H1 (cell line): ENCODE data around the gene EIF4A3. TPM values are rescaled to one million over a fixed set of nuclear protein-coding genes. Genes with fewer than 3 reads are reported as not detected.

Experiments
- CTCF ChIA-PET: fragments of 300-600 bp; sonication (Branson Sonifier 250); formaldehyde crosslinking; loops from one replicate; lab custom pipeline; 2021; ENCODE audit not compliant: partially characterized antibody; lab: Charles Lee
- POLR2A ChIA-PET: fragments of 300-600 bp; sonication (Branson Sonifier 250); formaldehyde crosslinking; loops from one replicate; lab custom pipeline; 2021; ENCODE audit warnings: inconsistent platforms; ENCODE audit not compliant: partially characterized antibody; lab: Charles Lee
- DNase-seq, 2 experiments: peaks; one replicate each; pipeline versions ENCODE4 v3.0.0 to v3.0.0-alpha.2; 2010 to 2022; ENCODE audit warnings: low spot score in 2 of 2, low read depth in 1 of 2, mixed read lengths in 1 of 2
- FAIRE-seq: peaks from 2 replicates; lab custom pipeline; 2011; peaks lifted over from hg19 to GRCh38; lab: Jason Lieb, UNC
- H2AFZ ChIP-seq: 2 replicates; pipeline ENCODE4 v1.8.1; 2012; ENCODE audit warnings: low read length, inconsistent platforms
- H2AK5ac ChIP-seq: 2 replicates; pipeline ENCODE4 v1.6.1; 2013; ENCODE audit warnings: low read depth, low read length
- H2BK120ac ChIP-seq: replicated peaks from 2 replicates; pipeline ENCODE3; 2013; ENCODE audit warnings: low read depth, low read length, inconsistent platforms
- H2BK12ac ChIP-seq: 2 replicates; pipeline ENCODE4 v1.6.1; 2013; ENCODE audit warnings: low read depth, low read length
- H2BK15ac ChIP-seq: 2 replicates; pipeline ENCODE4 v1.6.1; 2013; ENCODE audit warnings: low read length
- H2BK20ac ChIP-seq: 2 replicates; pipeline ENCODE4 v1.6.1; 2013; ENCODE audit warnings: low read length
- H2BK5ac ChIP-seq: 2 replicates; pipeline ENCODE4 v1.6.1; 2013; ENCODE audit warnings: low read depth, low read length
- H3K14ac ChIP-seq: 2 replicates; pipeline ENCODE4 v1.6.1; 2013; ENCODE audit warnings: inconsistent platforms; ENCODE audit not compliant: insufficient read length
- H3K18ac ChIP-seq: 2 replicates; pipeline ENCODE4 v1.6.1; 2013; ENCODE audit warnings: low read length; ENCODE audit errors: extremely low read depth
- H3K23ac ChIP-seq: 2 replicates; pipeline ENCODE4 v1.6.1; 2013; ENCODE audit warnings: inconsistent platforms; ENCODE audit not compliant: insufficient read length
- H3K23me2 ChIP-seq: 2 replicates; pipeline ENCODE4 v1.6.1; 2013; ENCODE audit warnings: low read depth, low read length
- H3K27ac ChIP-seq: 2 replicates; pipeline ENCODE4 v1.6.1; 2011; ENCODE audit warnings: low read depth, low read length, inconsistent platforms
- H3K27me3 ChIP-seq, 4 experiments: replicated peaks in 1 of 4; 1 replicate in 1 of 4; 2 replicates in 3 of 4; pipeline versions ENCODE4 v1.6.1 to v1.8.1; 2011 to 2013; ENCODE audit warnings: low read length in 3 of 4, mild to moderate bottlenecking in 3 of 4, inconsistent platforms in 2 of 4, mixed read lengths in 2 of 4, moderate library complexity in 1 of 4; ENCODE audit not compliant: control insufficient read depth in 3 of 4, insufficient read depth in 3 of 4; ENCODE audit errors: extremely low read depth in 1 of 4
- H3K36me3 ChIP-seq, 4 experiments: 2 replicates each; pipeline versions ENCODE4 v1.6.1 to v1.8.1; 2011 to 2013; ENCODE audit warnings: mild to moderate bottlenecking in 4 of 4, low read length in 3 of 4, moderate library complexity in 2 of 4, control low read depth in 1 of 4, inconsistent platforms in 1 of 4; ENCODE audit not compliant: insufficient read depth in 4 of 4, control insufficient read depth in 2 of 4
- H3K4ac ChIP-seq: replicated peaks from 2 replicates; pipeline ENCODE3; 2013; ENCODE audit warnings: low read length, low read depth, mixed read lengths, inconsistent platforms; ENCODE audit not compliant: insufficient read length
- H3K4me1 ChIP-seq, 4 experiments: replicated peaks in 1 of 4; 1 replicate in 1 of 4; 2 replicates in 3 of 4; pipeline versions ENCODE4 v1.6.1 to v1.8.1; 2011 to 2013; ENCODE audit warnings: low read length in 3 of 4, inconsistent platforms in 2 of 4, mixed read lengths in 1 of 4; ENCODE audit not compliant: insufficient read depth in 4 of 4, control insufficient read depth in 3 of 4
- H3K4me2 ChIP-seq, 2 experiments: 2 replicates each; pipeline versions ENCODE4 v1.6.1 to v1.8.1; 2011 to 2013; ENCODE audit warnings: low read depth in 2 of 2, low read length in 2 of 2, control low read depth in 1 of 2, inconsistent platforms in 1 of 2, mild to moderate bottlenecking in 1 of 2; ENCODE audit not compliant: insufficient read depth in 1 of 2
- H3K4me3 ChIP-seq, 4 experiments: fragments of 200-600, 300-600 bp in 1 of 4; sonication (generic), shearing (Covaris generic), sonication (Bioruptor Twin) in 1 of 4; 2 replicates each; pipeline versions ENCODE4 v1.5.1 to v1.8.1; 2011 to 2016; ENCODE audit warnings: low read length in 4 of 4, low read depth in 3 of 4, control low read depth in 2 of 4, inconsistent platforms in 2 of 4, mild to moderate bottlenecking in 2 of 4, mixed read lengths in 1 of 4, moderate library complexity in 1 of 4; ENCODE audit not compliant: insufficient read depth in 2 of 4; ENCODE audit errors: extremely low read depth in 1 of 4
- H3K56ac ChIP-seq: replicated peaks from 2 replicates; pipeline ENCODE3; 2013; ENCODE audit warnings: low read depth, mild to moderate bottlenecking, mixed read lengths, low read length, inconsistent platforms; ENCODE audit not compliant: insufficient read length
- H3K79me1 ChIP-seq: 2 replicates; pipeline ENCODE4 v1.6.1; 2013; ENCODE audit warnings: low read depth, low read length, control low read depth
- H3K79me2 ChIP-seq, 2 experiments: 2 replicates each; pipeline versions ENCODE4 v1.6.1 to v1.8.1; 2012 to 2013; ENCODE audit warnings: low read length in 2 of 2, mild to moderate bottlenecking in 2 of 2, inconsistent platforms in 1 of 2; ENCODE audit not compliant: insufficient read depth in 2 of 2, control insufficient read depth in 1 of 2
- H3K9ac ChIP-seq, 4 experiments: replicated peaks in 1 of 4; 1 replicate in 1 of 4; 2 replicates in 3 of 4; pipeline versions ENCODE4 v1.6.1 to v1.8.1; 2011 to 2013; ENCODE audit warnings: low read depth in 3 of 4, low read length in 3 of 4, control low read depth in 2 of 4, mild to moderate bottlenecking in 2 of 4, moderate library complexity in 2 of 4, inconsistent platforms in 1 of 4; ENCODE audit errors: extremely low read depth in 1 of 4
- H3K9me3 ChIP-seq, 2 experiments: 2 replicates each; pipeline versions ENCODE4 v1.6.1 to v1.8.1; 2012 to 2013; ENCODE audit warnings: mild to moderate bottlenecking in 2 of 2, moderate library complexity in 2 of 2, control low read depth in 1 of 2, inconsistent platforms in 1 of 2, low read depth in 1 of 2, low read length in 1 of 2, mixed read lengths in 1 of 2; ENCODE audit not compliant: insufficient read depth in 2 of 2
- H4K20me1 ChIP-seq, 2 experiments: replicated peaks in 1 of 2; 2 replicates each; pipeline versions ENCODE3 to v1.8.1; 2011 to 2013; ENCODE audit warnings: inconsistent platforms in 2 of 2, low read length in 2 of 2, mild to moderate bottlenecking in 1 of 2; ENCODE audit not compliant: insufficient read depth in 2 of 2, control insufficient read depth in 1 of 2
- H4K5ac ChIP-seq: 2 replicates; pipeline ENCODE4 v1.6.1; 2013; ENCODE audit warnings: low read length, low read depth, mixed read lengths, inconsistent platforms; ENCODE audit not compliant: insufficient read length
- H4K8ac ChIP-seq: 2 replicates; pipeline ENCODE4 v1.8.0; 2013; ENCODE audit warnings: mild to moderate bottlenecking, moderate library complexity, low read length, inconsistent platforms; ENCODE audit not compliant: insufficient read depth; ENCODE audit errors: extremely low read depth
- H4K91ac ChIP-seq: replicated peaks from 2 replicates; pipeline ENCODE3; 2013; ENCODE audit warnings: low read length, mixed read lengths, inconsistent platforms; ENCODE audit not compliant: insufficient read length
- ASH2L ChIP-seq: fragments of 200-600, 300-600 bp; sonication (generic); IDR thresholded peaks from one replicate; pipeline ENCODE4 v1.7.1; 2017; ENCODE audit warnings: low read length
- BACH1 ChIP-seq: IDR thresholded peaks from 2 replicates; pipeline ENCODE4 v1.6.1; 2012; ENCODE audit warnings: low read length, improper control_type of control experiment
- GTF2F1 ChIP-seq: IDR thresholded peaks from 2 replicates; pipeline ENCODE4 v1.6.1; 2012; ENCODE audit warnings: low read depth, low read length, improper control_type of control experiment, borderline replicate concordance
- JUND ChIP-seq: IDR thresholded peaks from 2 replicates; pipeline ENCODE4 v1.6.1; 2011; ENCODE audit warnings: mild to moderate bottlenecking, improper control_type of control experiment, low read length
- KDM1A ChIP-seq: fragments of 200-600, 300-600 bp; sonication (generic); IDR thresholded peaks from 2 replicates; pipeline ENCODE4 v1.7.1; 2016; ENCODE audit warnings: mild to moderate bottlenecking, low read length, borderline replicate concordance
- POU5F1 ChIP-seq: IDR thresholded peaks from 2 replicates; pipeline ENCODE4 v1.6.1; 2011; ENCODE audit warnings: low read depth, mild to moderate bottlenecking, low read length, moderate library complexity
- RBBP5 ChIP-seq: IDR thresholded peaks from 2 replicates; pipeline ENCODE4 v1.7.1; 2012; ENCODE audit warnings: low read depth, mild to moderate bottlenecking, inconsistent platforms, low read length, moderate library complexity, borderline replicate concordance
- SRF ChIP-seq: IDR thresholded peaks from 2 replicates; pipeline ENCODE4 v1.6.1; 2011; ENCODE audit warnings: mild to moderate bottlenecking, low read depth, low read length, moderate library complexity
- SUZ12 ChIP-seq: fragments of 200-600 bp; sonication (generic); IDR thresholded peaks from 2 replicates; pipeline ENCODE4 v1.6.1; 2012; ENCODE audit warnings: mild to moderate bottlenecking, inconsistent platforms, low read length, moderate library complexity, mixed read lengths
- TBP ChIP-seq: IDR thresholded peaks from 2 replicates; pipeline ENCODE4 v1.6.1; 2011; ENCODE audit warnings: low read depth, low read length, improper control_type of control experiment
- TEAD4 ChIP-seq: IDR thresholded peaks from 2 replicates; pipeline ENCODE4 v1.6.1; 2012; ENCODE audit warnings: low read depth, low read length, inconsistent platforms, mixed read lengths
- YY1 ChIP-seq: IDR thresholded peaks from 2 replicates; pipeline ENCODE4 v1.6.1; 2011; ENCODE audit warnings: low read depth, mild to moderate bottlenecking, low read length
- WGBS, 2 experiments: shearing (Covaris generic) in 1 of 2; methylation state at CpG; one replicate each; pipeline versions ENCODE4 v1.1.6 to v1.1.7; 2013 to 2015; ENCODE audit warnings: low lambda C conversion rate in 2 of 2, mixed read lengths in 2 of 2, inconsistent platforms in 1 of 2, low coverage in 1 of 2, missing lambda C conversion rate in 1 of 2; ENCODE audit not compliant: insufficient replicate concordance in 2 of 2, insufficient coverage in 1 of 2, insufficient read length in 1 of 2; ENCODE audit errors: extremely low coverage in 1 of 2, missing lambda C conversion rate in 1 of 2; 5-methylcytosine and 5-hydroxymethylcytosine counted together
- polyA plus RNA-seq, 7 experiments: library from polyadenylated mRNA; depleted of rRNA in 3 of 7; stranded (reverse) in 5 of 7; unstranded in 2 of 7; fragments of >200 nt in 5 of 7; fragments of 200-250 nt in 2 of 7; gene quantifications; 1 replicate in 5 of 7; 2 replicates in 1 of 7; 4 replicates in 1 of 7; pipeline versions ENCODE4 v1.2.1 to v1.2.3, GENCODE V29; 2011 to 2013; ENCODE audit warnings: missing spikeins in 2 of 7, mixed read lengths in 2 of 7
- total RNA-seq: library from RNA; stranded (reverse); fragmentation: NEBNext Ultra II Directional; extraction: Animal tissue kit (Norgen Biotek cat#: 25700); gene quantifications from 2 replicates; pipeline ENCODE4 v1.2.1, GENCODE V29; 2021

The EIF4A3 gene
- total and polyA plus RNA-seq, 2 of the 8 experiments (the other 6 are each of a cell fraction or from before 2014, with no cell fraction given) = 142 to 146 TPM

DNA sequence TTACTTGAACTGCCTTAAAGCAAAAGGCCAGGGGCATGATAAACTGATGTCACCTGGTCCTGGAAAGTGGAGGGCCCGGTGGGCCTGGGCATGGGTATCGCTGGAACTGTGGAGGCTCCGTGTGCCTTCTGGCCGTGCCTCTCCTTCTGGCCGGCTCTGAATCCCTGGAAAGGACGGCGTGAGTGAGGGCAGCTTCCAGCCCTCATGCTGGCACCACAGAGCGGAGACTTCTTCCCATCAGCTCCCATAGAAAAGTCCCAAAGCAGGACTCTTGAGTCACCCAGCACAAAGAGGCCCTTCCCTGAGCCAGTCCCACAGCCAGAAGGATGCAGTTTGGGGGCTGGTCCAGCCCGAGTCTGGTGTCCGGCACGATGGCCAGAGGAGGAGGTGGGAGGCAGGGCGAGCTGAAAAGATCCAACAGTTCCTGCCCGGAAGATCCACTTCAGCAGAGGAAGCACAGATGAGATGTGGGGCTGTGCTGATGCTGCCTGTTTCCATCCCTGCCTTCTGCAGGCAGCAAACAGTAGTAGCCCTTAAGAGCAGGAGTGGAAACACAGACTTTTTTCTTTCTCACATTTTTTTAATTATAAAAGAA, 37.8 kb downstream of the EIF4A3 start:
- H3K23me2 ChIP-seq = no peaks in the 10 kb centered on the region
- ChIA-PET CTCF (interaction anchor here (0.6 to 2.7 kb wide), 6 partner anchors 8 to 105 kb away, joined by 3 to 12 read pairs (median 3); partner anchors contain the start of gene GAA), POLR2A (interaction anchor here (0.7 to 1.8 kb wide), 2 partner anchors 27 to 38 kb away, joined by 3 read pairs; no protein-coding TSS in a partner anchor)
- no peak overlapping the region for H3K4me2 ChIP-seq
- no peaks in the 10 kb centered on the region for H4K20me1 ChIP-seq
- H2BK15ac ChIP-seq = no peak overlapping the region
- H2BK120ac ChIP-seq = no peak overlapping the region
- no peak overlapping the region for H3K18ac ChIP-seq
- no peak overlapping the region for H3K56ac ChIP-seq
- no peak overlapping the region for H2AK5ac ChIP-seq
- no peak overlapping the region for H2BK20ac ChIP-seq
- no peak overlapping the region for H4K91ac ChIP-seq
- H2AFZ ChIP-seq = no peak overlapping the region
- no peak overlapping the region for H3K4me3 ChIP-seq
- H3K27ac ChIP-seq = no peak overlapping the region
- H3K4me1 ChIP-seq = peaks cover 0 to 11% (median 8%) of the 10 kb centered on the region in 4 experiments; a peak in 4 of 7 replicates
- H3K79me2 ChIP-seq = no peaks in the 10 kb centered on the region
- no peaks in the 10 kb centered on the region for H3K27me3 ChIP-seq
- no peak overlapping the region for H2BK12ac ChIP-seq
- H3K14ac ChIP-seq = no peak overlapping the region
- H4K5ac ChIP-seq = no peak overlapping the region
- whole genome bisulfite sequencing, 2 experiments = 96% methylated on average over 11 of the region's 13 CpGs; no CpG with 5 or more reads in 1 of the 2 experiments
- H3K9ac ChIP-seq = no peak overlapping the region
- no peak overlapping the region for H2BK5ac ChIP-seq
- FAIRE-seq (no peak), DNase-seq (no peak)
- H3K4ac ChIP-seq = no peak overlapping the region
- no peaks in the 10 kb centered on the region for H3K9me3 ChIP-seq
- no peak overlapping the region for H3K23ac ChIP-seq
- H4K8ac ChIP-seq = peak overlapping the region; percentile 68
- 0 out of 2 replicates have a peak, but pooled peaks cover 2% of the 10 kb centered on the region for H3K79me1 ChIP-seq
- H3K36me3 ChIP-seq = no peaks in the 10 kb centered on the region
- TF ChIP-seq POU5F1 (no peak), SUZ12 (no peak), RBBP5 (no peak), YY1 (no peak), ASH2L (no peak), GTF2F1 (no peak), TBP (no peak), TEAD4 (no peak), SRF (no peak), JUND (no peak), KDM1A (no peak), BACH1 (no peak)
